Prostate gland (tissue), 2 donors: Measurements from ENCODE around the gene HAUS5.

ENCODE experiments used
- POLR2A ChIP-seq: fragments of 450-650 bp; IDR thresholded peaks from one replicate; pipeline ENCODE4 v1.6.1; 2016; ENCODE audit warnings: antibody characterized with exemption, mild to moderate bottlenecking
- POLR2AphosphoS5 ChIP-seq: sonication (generic); formaldehyde crosslinking; IDR thresholded peaks from one replicate; pipeline ENCODE4 v1.6.1; 2017; ENCODE audit warnings: antibody characterized with exemption
- TF ChIP-seq, protein P1 (sequence below), 4 experiments: fragments of 200-600 bp in 2 of 4; fragments of 450-650 bp in 2 of 4; sonication (generic) in 2 of 4; IDR thresholded peaks; 1 replicate in 3 of 4; 2 replicates in 1 of 4; pipeline ENCODE4 v1.5.1; 2016 to 2019; ENCODE audit warnings: antibody characterized with exemption in 4 of 4, mild to moderate bottlenecking in 2 of 4, moderate library complexity in 2 of 4

DNA sequence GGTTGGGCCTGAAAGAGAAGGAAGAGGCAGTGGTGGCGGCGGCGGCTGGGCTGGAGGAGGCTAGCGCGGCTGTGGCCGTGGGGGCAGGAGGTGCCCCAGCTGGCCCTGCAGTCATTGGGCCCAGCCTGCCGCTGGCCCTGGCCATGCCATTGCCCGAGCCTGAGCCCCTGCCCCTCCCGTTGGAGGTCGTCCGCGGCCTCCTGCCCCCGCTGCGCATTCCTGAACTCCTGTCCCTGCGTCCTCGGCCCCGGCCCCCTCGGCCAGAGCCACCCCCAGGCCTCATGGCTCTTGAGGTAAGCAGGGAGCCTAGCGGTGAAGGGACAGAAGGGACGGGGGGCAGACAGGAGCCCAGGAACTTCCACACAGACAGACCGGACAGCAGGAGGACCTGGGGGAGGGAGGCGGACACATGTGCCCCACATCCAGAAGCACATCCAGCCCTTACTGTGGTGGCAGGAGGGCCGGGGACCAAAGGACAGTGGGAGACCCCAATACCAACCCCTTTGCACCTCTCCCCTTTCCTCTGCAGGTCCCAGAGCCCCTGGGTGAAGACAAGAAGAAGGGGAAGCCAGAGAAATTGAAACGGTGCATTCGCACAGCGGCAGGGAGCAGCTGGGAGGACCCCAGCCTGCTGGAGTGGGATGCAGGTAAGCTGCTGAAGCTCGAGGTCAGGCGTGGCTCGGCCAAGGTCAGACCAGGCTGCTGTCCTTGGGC is 21.3 kb downstream of the HAUS5 start:
- TF ChIP-seq, protein P1, sequence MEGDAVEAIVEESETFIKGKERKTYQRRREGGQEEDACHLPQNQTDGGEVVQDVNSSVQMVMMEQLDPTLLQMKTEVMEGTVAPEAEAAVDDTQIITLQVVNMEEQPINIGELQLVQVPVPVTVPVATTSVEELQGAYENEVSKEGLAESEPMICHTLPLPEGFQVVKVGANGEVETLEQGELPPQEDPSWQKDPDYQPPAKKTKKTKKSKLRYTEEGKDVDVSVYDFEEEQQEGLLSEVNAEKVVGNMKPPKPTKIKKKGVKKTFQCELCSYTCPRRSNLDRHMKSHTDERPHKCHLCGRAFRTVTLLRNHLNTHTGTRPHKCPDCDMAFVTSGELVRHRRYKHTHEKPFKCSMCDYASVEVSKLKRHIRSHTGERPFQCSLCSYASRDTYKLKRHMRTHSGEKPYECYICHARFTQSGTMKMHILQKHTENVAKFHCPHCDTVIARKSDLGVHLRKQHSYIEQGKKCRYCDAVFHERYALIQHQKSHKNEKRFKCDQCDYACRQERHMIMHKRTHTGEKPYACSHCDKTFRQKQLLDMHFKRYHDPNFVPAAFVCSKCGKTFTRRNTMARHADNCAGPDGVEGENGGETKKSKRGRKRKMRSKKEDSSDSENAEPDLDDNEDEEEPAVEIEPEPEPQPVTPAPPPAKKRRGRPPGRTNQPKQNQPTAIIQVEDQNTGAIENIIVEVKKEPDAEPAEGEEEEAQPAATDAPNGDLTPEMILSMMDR (IDR thresholded peaks at IDR 0.05): no peak
- TF ChIP-seq POLR2AphosphoS5 (no peak), POLR2A (no peak)
